GM19238 (cell line): ENCODE results near the gene TRIP12.
"Not testable (repeated sequence)": the region's sequence is repeated elsewhere in the genome, so short reads cannot be mapped to it uniquely, and the experiment has no call there.

Experiments used
- DNase-seq: peaks from one replicate; pipeline ENCODE4 v3.0.0; 2011; ENCODE audit warnings: low spot score; ENCODE audit not compliant: insufficient read length

Gene TRIP12

DNA sequence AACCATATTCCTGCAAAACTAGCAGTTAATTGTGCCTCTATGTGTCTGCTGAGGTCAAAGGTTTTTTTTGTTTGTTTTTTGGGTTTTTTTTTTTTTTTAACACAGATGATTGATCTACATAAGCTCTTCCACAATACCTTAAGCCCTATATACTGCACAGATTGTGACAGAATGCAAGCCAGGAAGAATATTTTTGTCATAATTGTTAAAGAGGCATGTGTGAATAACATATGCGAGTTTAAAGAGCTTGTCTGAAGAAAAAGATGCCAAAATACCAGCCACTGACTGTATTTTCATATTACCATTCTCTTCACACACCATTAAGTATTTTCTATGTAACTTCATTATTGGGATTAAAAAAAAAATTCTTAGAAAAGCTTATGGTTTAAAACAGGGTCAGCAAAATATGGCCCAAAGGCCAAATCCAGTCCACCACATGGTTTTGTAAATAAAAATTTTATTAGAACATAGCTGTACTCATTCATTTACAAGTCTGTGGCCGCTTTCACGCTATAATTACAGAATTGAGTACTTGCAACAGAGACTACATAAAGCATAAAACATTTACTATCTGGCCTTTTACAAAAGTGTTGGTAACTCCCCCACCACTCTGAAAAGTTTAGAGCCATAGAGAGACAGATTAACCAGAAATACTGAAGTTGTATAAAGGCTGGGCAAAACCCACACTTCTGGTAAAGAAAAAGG lies 89.9 kb downstream of the TRIP12 start:
- no peak for DNase-seq

DNA sequence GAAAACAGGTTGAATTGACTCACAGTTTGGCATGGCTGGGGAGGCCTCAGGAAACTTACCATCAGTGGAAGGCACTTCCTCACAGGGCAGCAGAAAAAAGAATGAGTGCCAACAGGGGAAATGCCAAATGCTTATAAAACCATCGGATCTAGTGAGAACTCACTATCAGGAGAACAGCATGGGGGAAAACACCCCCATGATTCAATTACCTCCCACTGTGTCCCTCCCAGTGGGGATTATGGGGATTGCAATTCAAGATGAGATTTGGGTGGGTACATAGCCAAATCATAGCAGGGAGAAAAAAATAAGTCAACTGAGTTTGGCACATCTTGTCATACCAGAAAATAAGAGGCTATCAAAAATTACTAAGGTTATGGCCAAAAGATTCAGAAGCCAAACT lies 96.3 kb downstream of the TRIP12 start:
- DNase-seq, result no peak

DNA sequence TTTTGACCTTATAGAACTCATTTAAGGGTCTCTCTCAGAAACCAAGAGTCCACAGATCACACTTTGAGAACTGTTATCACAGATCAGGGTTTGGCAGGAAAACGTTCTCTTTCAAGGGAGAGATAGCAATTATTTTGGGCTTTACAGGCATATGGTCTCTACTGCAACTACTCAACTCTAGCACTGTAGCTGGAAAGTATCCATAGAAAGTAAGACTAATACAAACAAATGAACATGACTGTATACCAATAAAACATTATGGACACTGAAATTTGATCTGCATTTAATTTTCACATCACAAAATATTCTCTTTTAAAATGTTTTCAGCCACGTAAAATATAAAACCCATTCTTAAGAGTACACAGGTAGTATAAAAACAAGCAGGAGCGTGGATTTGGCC lies 100.5 kb downstream of the TRIP12 start:
- DNase-seq, result no peak

DNA sequence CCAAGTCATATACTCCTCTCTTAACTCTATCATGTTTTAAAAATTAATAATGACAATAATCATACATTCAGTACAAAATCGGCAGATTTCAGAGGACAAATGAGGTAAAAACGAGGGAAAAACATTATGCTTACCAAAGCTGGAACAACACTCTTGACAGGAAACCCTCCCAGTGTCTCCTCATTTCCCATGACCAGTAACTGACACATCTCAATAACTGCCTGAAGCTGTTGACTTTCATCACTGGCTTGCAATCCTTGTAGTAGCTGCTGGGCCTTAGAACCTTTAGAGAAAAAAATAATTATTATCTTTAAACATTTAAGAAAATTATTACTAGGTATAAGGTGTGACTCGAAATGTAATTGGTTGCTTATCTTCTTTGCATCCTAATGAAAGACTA lies 103.6 kb downstream of the TRIP12 start:
- DNase-seq, result no peak

DNA sequence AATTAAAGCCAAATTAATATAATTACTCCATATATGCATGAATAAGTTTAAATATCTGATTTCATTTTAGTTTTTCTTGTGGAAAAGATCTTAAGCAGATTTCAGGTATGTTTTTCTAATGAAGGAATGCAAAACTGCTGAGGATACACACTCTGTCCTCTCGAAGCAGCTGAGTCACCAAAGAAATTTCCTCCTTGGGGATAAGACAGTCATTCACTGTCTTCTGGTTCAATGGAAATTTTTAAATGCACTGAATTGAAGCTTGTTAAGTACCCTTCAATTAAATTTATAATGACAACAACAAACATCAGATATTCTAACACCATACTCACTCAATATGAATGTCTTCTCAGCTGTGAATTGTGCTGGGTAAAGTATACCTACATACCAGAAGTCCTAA lies 106.0 kb downstream of the TRIP12 start:
- DNase-seq, result no peak

DNA sequence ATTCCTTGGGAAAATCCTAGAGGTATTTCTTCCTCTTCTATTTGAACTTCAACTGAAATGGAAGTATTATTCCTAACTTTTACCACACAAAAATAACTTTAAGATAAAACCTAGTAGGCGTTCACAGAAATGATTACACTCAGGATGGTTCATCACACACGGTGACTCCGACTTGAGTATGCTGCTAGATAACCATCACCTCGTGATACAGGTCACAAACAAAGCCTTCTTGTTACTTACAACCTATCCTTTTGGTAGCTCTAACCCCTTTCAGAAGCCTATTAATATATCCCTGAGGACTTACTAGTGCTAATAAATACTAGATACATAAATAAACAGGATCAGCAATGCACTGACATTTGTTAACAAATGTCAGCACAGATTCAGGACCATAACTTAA lies 106.5 kb downstream of the TRIP12 start:
- DNase-seq, result no peak

DNA sequence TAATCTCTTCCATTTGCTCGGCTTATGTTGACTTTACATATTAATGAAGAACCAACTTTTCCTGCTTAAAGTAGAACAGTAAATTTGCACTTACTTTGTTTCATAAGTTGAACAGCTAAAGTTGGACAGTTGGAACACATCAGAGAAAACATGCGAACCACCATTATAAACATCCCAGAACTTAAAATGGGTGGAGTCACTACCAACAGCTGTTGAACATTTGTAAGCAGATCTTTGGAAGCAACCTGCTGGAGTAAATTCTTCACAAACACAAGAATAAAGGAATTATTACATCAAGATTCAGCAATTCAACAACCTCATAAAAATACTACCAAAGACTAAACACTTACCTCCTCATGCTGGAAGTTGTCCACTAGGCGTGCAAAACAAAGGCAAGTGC lies 111.0 kb downstream of the TRIP12 start:
- no peak for DNase-seq

DNA sequence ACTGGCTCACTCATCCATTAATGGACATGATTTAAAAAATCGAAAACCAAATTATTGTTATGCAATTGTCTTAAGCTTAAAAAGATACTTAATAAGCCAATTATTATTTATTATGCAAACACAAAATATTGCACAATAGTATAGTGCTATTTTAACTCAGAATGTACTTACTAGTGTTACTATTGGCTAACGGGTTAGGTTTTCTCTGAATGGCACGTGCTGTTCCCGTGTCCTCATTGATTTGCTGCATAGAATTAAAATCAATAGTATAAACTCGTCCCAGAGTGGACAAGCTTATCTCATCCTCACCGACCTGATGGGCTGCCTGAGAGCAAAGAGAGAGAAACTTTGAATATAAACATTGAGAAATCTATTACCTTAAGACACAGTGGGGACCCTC lies 116.2 kb downstream of the TRIP12 start:
- DNase-seq, result no peak

DNA sequence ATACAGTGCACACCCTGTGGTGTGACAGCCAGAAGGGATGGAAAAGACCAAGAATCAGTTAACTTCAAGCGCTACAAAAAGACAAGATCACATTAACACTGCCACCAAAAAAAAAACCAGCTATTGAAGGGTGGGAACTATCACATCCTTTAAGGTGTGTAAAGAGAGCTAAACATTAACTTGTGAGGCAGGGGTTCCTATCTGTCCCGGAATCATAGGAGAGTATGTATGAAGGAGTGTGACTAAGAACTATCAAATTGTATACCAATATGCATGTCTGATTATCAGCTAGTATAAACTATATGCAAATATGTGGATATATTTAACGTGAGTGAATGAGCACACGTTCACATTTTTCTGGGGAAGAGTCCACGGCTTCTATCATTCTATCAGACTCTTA lies 119.0 kb downstream of the TRIP12 start:
- no peak for DNase-seq

DNA sequence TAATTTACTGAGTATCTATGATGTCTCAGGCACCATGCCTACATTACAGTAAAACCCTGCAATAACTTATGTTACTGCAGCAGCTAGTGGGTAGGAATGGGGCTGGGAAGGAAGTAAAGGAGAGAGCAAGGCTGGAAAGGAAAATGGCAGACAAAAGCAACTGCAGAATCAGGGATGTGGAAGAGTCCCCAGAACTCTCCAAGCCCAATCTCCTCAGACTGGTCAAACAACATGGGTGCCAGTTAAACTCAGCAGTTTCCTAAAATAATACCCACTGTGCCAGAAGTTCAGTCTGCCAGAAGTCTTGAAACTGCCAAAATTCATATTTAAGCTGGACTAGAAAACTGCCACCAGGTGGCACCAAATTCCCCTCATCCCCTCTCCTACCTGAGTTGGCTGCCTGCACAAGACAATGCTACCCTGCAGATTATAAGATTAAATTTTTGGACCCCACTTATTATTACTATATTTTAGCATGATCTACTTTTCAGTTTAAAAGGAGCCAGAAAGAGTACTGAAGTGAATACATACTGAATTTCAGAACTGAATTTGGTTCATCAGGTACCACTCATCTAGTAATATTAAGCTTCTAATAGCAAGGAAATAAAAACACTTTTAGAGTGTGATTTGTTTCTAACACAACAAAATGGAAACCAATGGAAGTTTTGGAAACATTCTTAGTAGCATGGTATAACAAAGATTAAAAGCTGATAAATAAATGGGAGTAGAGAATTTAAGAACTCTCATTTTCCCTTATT lies 120.6 kb downstream of the TRIP12 start:
- DNase-seq, result peak; percentile 37

DNA sequence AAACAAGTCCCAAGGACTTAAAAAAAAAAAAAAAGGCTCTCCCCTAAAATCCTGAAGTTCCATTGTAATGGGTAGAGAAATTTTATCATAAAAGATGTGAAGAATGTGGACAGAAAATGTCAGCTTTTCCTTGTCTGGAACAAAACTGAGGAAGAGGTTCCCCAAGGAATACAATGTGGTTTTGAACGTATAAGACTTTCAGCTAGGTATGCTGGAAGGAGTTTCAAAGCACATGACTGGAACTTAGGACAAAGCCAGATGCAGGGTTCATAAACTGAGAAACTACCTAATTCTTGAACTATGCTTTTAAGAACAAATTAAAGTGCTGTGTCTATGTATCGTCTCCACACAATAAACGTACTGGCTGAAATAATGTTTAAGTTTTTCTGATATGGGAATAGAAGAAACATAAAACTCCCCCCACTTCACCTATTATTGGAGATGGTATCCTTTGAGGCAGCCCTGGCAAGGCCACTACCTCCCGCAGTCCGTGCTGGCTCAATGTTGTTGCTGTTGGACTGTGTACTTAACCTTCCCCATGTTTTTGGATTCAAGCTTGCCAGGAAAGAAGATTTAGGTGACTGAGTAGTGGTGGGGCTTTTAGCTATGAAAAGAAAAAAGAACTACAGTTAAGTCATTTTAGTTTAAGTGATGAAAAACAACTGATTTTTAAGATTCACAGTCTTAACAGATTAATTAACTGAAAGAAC lies 123.2 kb downstream of the TRIP12 start:
- no peak for DNase-seq

DNA sequence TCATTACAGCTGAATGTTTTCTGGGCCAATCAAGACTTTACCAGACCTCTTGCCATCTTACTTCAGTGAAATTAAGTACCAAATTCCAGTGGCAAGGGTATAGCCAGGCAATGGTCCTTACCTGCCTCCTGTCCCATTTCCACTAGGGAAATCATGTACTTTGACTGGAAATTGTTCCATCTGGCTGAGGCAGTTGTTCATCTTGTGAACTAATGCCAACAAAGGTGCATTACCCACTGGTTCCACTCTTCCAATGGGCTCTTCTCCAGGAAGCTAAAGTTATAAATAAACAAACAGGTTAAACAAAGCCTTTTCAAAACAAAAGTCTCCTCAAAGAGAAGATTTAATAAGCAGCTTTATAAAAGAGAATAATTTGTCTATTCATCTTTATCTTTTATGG lies 126.8 kb downstream of the TRIP12 start:
- no peak for DNase-seq

DNA sequence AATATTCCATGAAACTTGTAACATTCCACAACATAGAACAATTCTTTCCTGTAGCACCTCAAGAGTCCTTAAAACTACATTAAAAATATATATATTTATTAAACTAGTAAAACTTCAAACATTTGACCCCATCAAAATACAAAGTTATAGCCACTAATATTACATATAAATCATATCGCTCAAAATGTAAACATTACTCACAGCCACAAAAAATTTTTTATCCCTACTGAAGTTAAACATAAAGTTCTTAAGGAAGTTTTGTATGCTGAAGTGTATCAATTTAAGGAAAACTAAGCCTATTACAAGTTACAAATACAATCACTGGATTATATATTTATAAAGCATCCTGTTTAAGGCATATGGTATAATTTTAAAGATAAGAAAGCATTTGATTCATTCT lies 127.2 kb downstream of the TRIP12 start:
- DNase-seq, result no peak

DNA sequence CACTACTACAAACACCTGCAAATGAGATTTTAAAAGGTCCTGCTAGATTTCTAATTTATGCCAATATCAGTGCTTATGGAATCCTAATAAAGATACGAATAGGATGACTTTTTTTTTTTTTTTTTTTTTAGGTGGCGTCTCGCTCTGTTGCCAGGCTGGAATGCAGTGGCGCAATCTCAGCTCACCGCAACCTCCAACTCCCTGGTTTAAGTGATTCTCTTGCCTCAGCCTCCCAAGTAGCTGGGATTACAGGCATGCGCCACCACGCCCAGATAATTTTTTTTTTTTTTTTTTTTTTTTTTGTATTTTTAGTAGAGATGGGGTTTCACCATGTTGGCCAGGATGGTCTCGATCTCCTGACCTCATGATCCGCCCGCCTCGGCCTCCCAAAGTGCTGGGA lies 135.5 kb downstream of the TRIP12 start:
- DNase-seq, result not testable (repeated sequence)

DNA sequence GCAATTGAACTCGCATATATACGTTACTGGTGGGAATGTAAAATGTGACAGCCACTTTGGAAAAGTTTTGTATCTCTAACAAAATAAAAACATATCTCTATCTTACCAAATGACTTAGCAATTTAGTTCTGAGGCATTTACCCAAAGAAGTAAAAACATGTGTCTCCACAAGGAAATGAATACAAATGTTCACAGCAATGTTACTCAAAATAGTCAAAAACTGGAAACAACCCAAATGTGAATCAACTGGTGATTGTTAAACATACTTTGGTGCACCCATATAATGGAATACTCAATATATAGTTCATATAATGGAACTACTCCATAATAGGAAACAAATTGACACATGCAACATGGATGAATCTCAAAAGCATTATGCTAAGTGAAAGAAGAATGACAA lies 137.0 kb downstream of the TRIP12 start:
- DNase-seq, result no peak

DNA sequence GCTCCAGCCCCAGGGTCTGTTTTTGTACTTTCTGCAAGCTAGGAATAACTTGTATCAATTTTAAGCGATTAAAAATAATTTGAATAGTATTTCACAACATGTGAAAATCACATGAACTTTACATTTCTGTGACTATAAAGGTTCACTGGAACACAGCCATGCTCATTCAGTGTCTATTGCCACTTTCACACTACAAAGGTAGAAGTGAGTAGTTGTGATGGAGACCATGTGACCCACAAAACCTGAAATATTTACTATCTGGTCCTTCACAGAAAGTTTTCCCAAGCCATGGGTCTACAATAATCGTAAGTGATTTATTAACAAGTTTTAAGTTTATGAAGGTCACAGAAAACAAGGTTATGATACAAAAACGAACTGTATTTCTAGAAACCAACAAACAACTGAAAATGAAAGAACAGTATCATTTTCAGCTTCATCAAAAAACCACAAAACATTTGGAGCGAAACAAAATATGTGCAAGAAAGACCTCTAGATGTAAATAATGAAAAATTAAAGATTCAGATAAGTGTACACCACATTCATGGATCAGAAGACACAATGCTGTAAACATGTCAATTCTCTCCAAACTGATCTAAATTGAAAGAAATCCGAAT lies 138.6 kb downstream of the TRIP12 start:
- no peak for DNase-seq

DNA sequence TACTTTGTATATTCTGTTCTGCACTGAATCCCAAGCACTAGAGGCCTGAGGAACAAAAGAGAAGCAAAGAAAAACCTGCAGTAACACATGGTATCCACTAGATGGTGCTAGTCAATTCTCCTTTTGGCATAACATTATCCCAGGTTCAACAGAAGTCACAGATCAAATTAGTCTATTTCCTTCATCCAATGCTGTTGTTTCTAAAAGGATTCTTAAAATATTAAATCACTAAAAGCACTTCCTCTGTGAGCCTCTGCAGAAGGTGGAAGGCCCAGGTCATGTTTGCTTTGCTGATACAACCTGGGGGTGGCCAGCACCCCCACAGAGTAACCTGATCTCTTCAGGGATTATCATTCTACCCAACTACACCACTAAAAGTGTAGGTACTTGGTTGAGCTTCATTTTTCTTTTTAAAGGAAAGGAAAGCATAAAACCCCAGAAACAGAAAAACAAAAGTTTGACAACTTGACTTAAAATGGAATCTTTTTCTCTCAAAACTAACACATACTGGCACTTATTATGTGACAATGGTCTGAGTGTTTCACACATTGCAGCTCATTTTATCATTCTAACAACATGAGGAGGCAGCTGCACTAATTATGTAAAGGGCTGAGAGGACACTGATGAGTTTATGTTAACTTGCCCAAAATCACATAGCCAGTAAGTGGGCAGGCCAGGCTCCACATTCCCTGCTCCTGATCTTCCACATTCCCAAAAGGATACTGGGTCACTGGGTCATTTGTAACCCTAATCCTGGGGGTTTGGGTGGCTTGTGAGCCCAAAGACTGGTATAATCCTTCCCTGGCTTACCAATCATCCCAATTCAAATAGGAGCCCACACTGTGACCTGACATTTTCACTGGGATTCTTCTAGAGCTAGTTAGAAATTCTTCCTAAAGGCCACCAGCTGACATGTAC lies 140.7 kb downstream of the TRIP12 start:
- no peak for DNase-seq

DNA sequence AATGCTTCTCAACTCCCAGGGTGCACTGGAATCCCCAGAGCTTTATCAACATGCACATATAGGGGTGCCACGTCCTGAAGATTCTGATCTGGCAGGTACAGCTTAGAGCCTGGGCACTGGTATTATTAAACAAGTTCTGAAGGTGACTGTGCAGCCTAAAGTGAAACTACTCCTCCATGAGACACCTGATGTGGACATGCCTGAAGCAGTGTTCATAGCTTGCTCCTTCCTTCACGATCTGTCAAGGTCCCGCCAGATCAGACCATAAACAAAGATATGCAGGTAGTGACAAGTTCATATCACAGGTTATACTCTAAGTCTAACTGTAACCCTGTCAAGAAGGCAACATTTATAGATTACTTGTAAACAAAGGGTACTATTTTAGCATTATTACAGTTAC lies 142.2 kb downstream of the TRIP12 start:
- no peak for DNase-seq

DNA sequence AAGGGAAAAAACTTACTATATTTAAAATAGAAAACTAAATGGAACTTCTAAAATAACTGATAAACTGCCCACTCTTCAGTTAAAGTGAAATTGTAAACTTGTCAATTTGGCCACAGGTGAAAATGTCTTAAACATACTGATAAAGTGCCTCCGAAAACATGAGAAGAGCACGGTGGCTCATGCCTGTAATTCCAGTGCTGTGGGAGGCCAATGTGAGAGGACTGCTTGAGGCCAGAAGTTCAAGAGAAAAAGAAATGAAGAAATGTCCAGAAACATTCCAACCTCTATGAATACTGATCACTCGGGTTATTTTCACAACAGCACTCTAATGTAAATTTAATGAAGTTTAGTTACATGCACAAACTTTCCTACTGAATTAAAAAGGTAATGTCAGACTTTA lies 144.1 kb downstream of the TRIP12 start:
- no peak for DNase-seq

DNA sequence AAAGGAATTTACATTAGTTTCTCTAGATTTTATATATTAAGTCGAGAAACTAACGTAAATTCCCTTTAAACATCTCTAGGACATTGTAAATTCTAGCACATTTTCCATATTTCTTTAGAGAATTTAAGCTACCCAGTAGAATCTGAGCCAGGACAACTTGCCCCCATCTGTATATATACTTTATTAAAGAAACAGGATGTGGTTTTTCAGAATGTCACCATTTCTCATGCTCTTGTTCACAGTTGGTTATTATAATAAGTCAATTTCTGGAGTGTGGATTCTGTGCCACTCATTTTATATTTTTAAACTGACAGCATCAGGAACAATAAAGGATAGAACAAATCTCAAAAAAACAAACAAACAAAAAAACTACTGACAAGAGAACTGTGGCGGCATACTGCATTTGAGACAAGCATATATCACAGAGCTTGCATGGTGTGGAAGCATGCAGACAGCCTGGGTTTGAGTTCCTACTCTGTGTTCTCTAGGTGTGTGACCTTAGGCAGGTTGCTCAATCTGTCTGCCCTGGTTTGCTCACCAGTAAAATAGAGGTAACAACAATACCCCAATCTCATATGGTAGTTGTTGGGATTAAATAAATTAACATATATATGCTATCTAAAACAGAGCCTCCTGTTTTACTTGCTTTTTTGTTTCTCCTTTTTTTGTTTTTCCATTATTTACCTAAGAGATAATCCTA lies 146.0 kb downstream of the TRIP12 start:
- no peak for DNase-seq
